HepG2 (cell line): ENCODE results near the gene ACSL3. TPM values are rescaled to one million over a fixed set of nuclear protein-coding genes. Genes with fewer than 3 reads are reported as not detected.

Experiments used
- ADNP ChIP-seq: sonication (generic); formaldehyde crosslinking; IDR thresholded peaks from 2 replicates; pipeline ENCODE4 v1.4.0; 2020; ENCODE audit warnings: missing genetic modification reagents
- ARID3A ChIP-seq: IDR thresholded peaks from 2 replicates; pipeline ENCODE4 v1.6.1; 2012; ENCODE audit warnings: low read depth, low read length, improper control_type of control experiment
- ARNT2 ChIP-seq: sonication (generic); formaldehyde crosslinking; IDR thresholded peaks from 2 replicates; pipeline ENCODE4 v1.8.0; 2022; ENCODE audit warnings: mild to moderate bottlenecking, low read depth, missing genetic modification reagents, moderate library complexity
- ELF3 ChIP-seq: IDR thresholded peaks from 2 replicates; pipeline ENCODE4 v1.6.1; 2016; ENCODE audit warnings: missing genetic modification reagents, missing compliant biosample characterization
- HINFP ChIP-seq: sonication (generic); formaldehyde crosslinking; IDR thresholded peaks from 2 replicates; pipeline ENCODE4 v1.4.0; 2020; ENCODE audit warnings: low read depth, mild to moderate bottlenecking, missing genetic modification reagents
- HOXA5 ChIP-seq: sonication (generic); formaldehyde crosslinking; IDR thresholded peaks from 2 replicates; pipeline ENCODE4 v1.4.0; 2020; ENCODE audit warnings: missing genetic modification reagents
- LCORL ChIP-seq, 2 experiments: fragments of 450-650 bp in 1 of 2; sonication (generic) in 1 of 2; formaldehyde crosslinking in 1 of 2; IDR thresholded peaks; 2 replicates each; pipeline versions ENCODE4 v1.5.0 to v1.6.1; 2017 to 2020; ENCODE audit warnings: antibody characterized with exemption in 1 of 2, missing genetic modification reagents in 1 of 2
- MAFK ChIP-seq, 2 experiments: IDR thresholded peaks in 1 of 2; conservative IDR thresholded peaks in 1 of 2; 2 replicates each; pipeline ENCODE4 v1.6.1; 2011; ENCODE audit warnings: improper control_type of control experiment in 2 of 2, low read length in 2 of 2
- NCOA2 ChIP-seq: sonication (generic); formaldehyde crosslinking; IDR thresholded peaks from 2 replicates; pipeline ENCODE4 v1.8.0; 2022; ENCODE audit warnings: inconsistent platforms
- NR3C1 ChIP-seq: sonication (generic); formaldehyde crosslinking; IDR thresholded peaks from 2 replicates; pipeline ENCODE4 v1.4.0; 2020; ENCODE audit warnings: missing genetic modification reagents
- PREB ChIP-seq: sonication (generic); formaldehyde crosslinking; IDR thresholded peaks from 2 replicates; pipeline ENCODE4 v1.4.0; 2020; ENCODE audit warnings: missing genetic modification reagents
- RARA ChIP-seq: IDR thresholded peaks from 2 replicates; pipeline ENCODE4 v1.6.1; 2016; ENCODE audit warnings: missing genetic modification reagents, missing compliant biosample characterization
- RXRB ChIP-seq: IDR thresholded peaks from 2 replicates; pipeline ENCODE4 v1.6.1; 2016; ENCODE audit warnings: borderline replicate concordance, missing genetic modification reagents, missing compliant biosample characterization
- TCF7 ChIP-seq: sonication (generic); IDR thresholded peaks from 2 replicates; pipeline ENCODE4 v1.6.1; 2016; ENCODE audit warnings: antibody characterized with exemption, low read depth
- ZHX2 ChIP-seq, 2 experiments: sonication (generic) in 1 of 2; formaldehyde crosslinking in 1 of 2; IDR thresholded peaks; 2 replicates each; pipeline versions ENCODE4 v1.6.1 to v1.9.0; 2014 to 2022; ENCODE audit warnings: antibody characterized with exemption in 1 of 2, borderline replicate concordance in 1 of 2, inconsistent platforms in 1 of 2, low read depth in 1 of 2, missing genetic modification reagents in 1 of 2
- ZNF10 ChIP-seq: sonication (generic); formaldehyde crosslinking; IDR thresholded peaks from 2 replicates; pipeline ENCODE4 v1.4.0; 2020; ENCODE audit warnings: mild to moderate bottlenecking, low read depth, missing genetic modification reagents, borderline replicate concordance
- ZNF7 ChIP-seq: IDR thresholded peaks from 2 replicates; pipeline ENCODE4 v1.6.1; 2016; ENCODE audit warnings: missing biosample characterization, missing genetic modification reagents
- ZNF775 ChIP-seq: sonication (generic); formaldehyde crosslinking; IDR thresholded peaks from 2 replicates; pipeline ENCODE4 v1.4.0; 2020; ENCODE audit warnings: missing genetic modification reagents, mild to moderate bottlenecking, moderate library complexity, borderline replicate concordance
- ZNF839 ChIP-seq: sonication (generic); formaldehyde crosslinking; IDR thresholded peaks from 2 replicates; pipeline ENCODE4 v1.4.0; 2020; ENCODE audit warnings: missing genetic modification reagents, mild to moderate bottlenecking, borderline replicate concordance
- ZSCAN12 ChIP-seq: sonication (generic); formaldehyde crosslinking; IDR thresholded peaks from 2 replicates; pipeline ENCODE4 v1.9.0; 2021; ENCODE audit warnings: mild to moderate bottlenecking, missing genetic modification reagents
- polyA plus RNA-seq, 8 experiments: library from polyadenylated mRNA; depleted of rRNA in 3 of 8; stranded (reverse) in 7 of 8; unstranded in 1 of 8; fragments of >200 nt; fragmentation: Illumina TruSeq in 4 of 8; extraction: Trizol in 4 of 8; gene quantifications; 2 replicates each; pipeline versions ENCODE4 v1.2.1 to v1.2.3, GENCODE V29; 2011 to 2016; ENCODE audit warnings: low read depth in 4 of 8, missing spikeins in 1 of 8, mixed read lengths in 1 of 8; ENCODE audit not compliant: insufficient read depth in 1 of 8
- total RNA-seq, 5 experiments: library from RNA; depleted of rRNA; stranded (reverse); fragments of >200 nt; fragmentation: Illumina TruSeq; extraction: Trizol; gene quantifications; 2 replicates each; pipeline ENCODE4 v1.2.3, GENCODE V29; 2016; ENCODE audit warnings: low read depth in 1 of 5

Gene ACSL3
- total and polyA plus RNA-seq, 2 of the 13 experiments (the other 11 are each of a cell fraction or from before 2014, with no cell fraction given): 305 to 365 TPM

GRCh38 chr2:222878301-222878876 is 17.6 kb downstream of the ACSL3 start (continued):
- no peak for TF ChIP-seq ARID3A
- TF ChIP-seq ZNF839: no peak
- TF ChIP-seq ZNF775 (CRISPR knock-in tag): no peak
- no peak for TF ChIP-seq MAFK (conservative IDR thresholded peaks at IDR 0.05 in 1 of 2, IDR thresholded peaks at IDR 0.05 in 1 of 2; ENCODE audit: low read length in 2 of 2)
- TF ChIP-seq NR3C1 (CRISPR knock-in tag): no peak
- no peak for TF ChIP-seq ZSCAN12 (CRISPR knock-in tag)
- TF ChIP-seq TCF7: peak; percentile 79
- no peak for TF ChIP-seq LCORL (IDR thresholded peaks at IDR 0.05)
- 0 out of 2 replicates have a peak, but pooled peaks have one; percentile 25 for TF ChIP-seq LCORL (CRISPR knock-in tag; IDR thresholded peaks at IDR 0.05)
- TF ChIP-seq RXRB (CRISPR knock-in tag): no peak
- TF ChIP-seq ZHX2 (IDR thresholded peaks at IDR 0.05; ENCODE audit: low read depth): no peak
- no peak for TF ChIP-seq ZHX2 (CRISPR knock-in tag; IDR thresholded peaks at IDR 0.05; ENCODE audit: borderline replicate concordance)
- no peak for TF ChIP-seq ZNF10 (CRISPR knock-in tag)
- TF ChIP-seq ADNP (CRISPR knock-in tag): no peak
- TF ChIP-seq NCOA2 (CRISPR knock-in tag): 0 out of 2 replicates have a peak, but pooled peaks have one; percentile 17
- TF ChIP-seq RARA (CRISPR knock-in tag): peak; percentile 26; the same call in 1 of the 2 replicates
- no peak for TF ChIP-seq ARNT2
- peak; percentile 48; the same call in 1 of the 2 replicates for TF ChIP-seq ELF3 (CRISPR knock-in tag)
- no peak for TF ChIP-seq ZNF7
- no peak for TF ChIP-seq HOXA5 (CRISPR knock-in tag)
- TF ChIP-seq PREB (CRISPR knock-in tag): no peak
- TF ChIP-seq HINFP (CRISPR knock-in tag): no peak
